Tibial nerve (tissue), 4 donors: ENCODE results near the gene CRACR2A. TPM values are rescaled to one million over a fixed set of nuclear protein-coding genes. Genes with fewer than 3 reads are reported as not detected.

Experiments used
- DNase-seq, 2 donors: peaks; one replicate each; pipeline ENCODE4 v3.0.0-alpha.2; 2019; ENCODE audit warnings: low spot score in 2 of 2
- H3K27ac ChIP-seq, 4 donors: fragments of 200-600 bp; sonication (generic) in 3 of 4; one replicate each; pipeline ENCODE4 v1.5.1; 2017 to 2019; ENCODE audit warnings: mild to moderate bottlenecking in 1 of 4
- H3K27me3 ChIP-seq, 2 donors: fragments of 200-600 bp; sonication (generic) in 1 of 2; one replicate each; pipeline versions ENCODE4 v1.5.1 to v1.6.0; 2017 to 2019
- H3K36me3 ChIP-seq, 3 donors: fragments of 200-600 bp; sonication (generic); one replicate each; pipeline ENCODE4 v1.5.1; 2018 to 2019
- H3K4me1 ChIP-seq, 4 donors: fragments of 200-600 bp; sonication (generic) in 3 of 4; one replicate each; pipeline ENCODE4 v1.5.1; 2017 to 2019
- H3K4me3 ChIP-seq, 4 donors: fragments of 200-600 bp; sonication (generic) in 3 of 4; one replicate each; pipeline ENCODE4 v1.5.1; 2017 to 2019; ENCODE audit warnings: mild to moderate bottlenecking in 1 of 4, moderate library complexity in 1 of 4
- H3K9me3 ChIP-seq, 4 donors: fragments of 200-600 bp; sonication (generic) in 3 of 4; one replicate each; pipeline ENCODE4 v1.5.1; 2017 to 2019
- CTCF ChIP-seq, 5 experiments: fragments of 200-600 bp in 3 of 5; fragments of 450-650 bp in 2 of 5; sonication (generic) in 3 of 5; IDR thresholded peaks; one replicate each; pipeline ENCODE4 v1.5.1; 2016 to 2019; ENCODE audit warnings: antibody characterized with exemption in 5 of 5, mild to moderate bottlenecking in 3 of 5, moderate library complexity in 2 of 5
- EP300 ChIP-seq, 2 donors: sonication (generic); formaldehyde crosslinking; IDR thresholded peaks; one replicate each; pipeline ENCODE4 v1.6.1; 2017; ENCODE audit warnings: antibody characterized with exemption in 2 of 2, mild to moderate bottlenecking in 1 of 2
- POLR2A ChIP-seq, 2 donors: fragments of 450-650 bp; IDR thresholded peaks; one replicate each; pipeline ENCODE4 v1.6.1; 2017; ENCODE audit warnings: antibody characterized with exemption in 2 of 2, mild to moderate bottlenecking in 2 of 2, moderate library complexity in 2 of 2
- WGBS, 2 donors: methylation state at CpG; one replicate each; pipeline ENCODE4 v1.1.5; 2018; 5-methylcytosine and 5-hydroxymethylcytosine counted together
- total RNA-seq, 4 donors: library from RNA; depleted of rRNA; stranded (reverse); fragments of >200 nt; gene quantifications; one replicate each; pipeline ENCODE4 v1.1.0, GENCODE V29; 2016

The CRACR2A gene
- total RNA-seq, 4 donors from 2014 or later, result 2.6 to 6.3 (median 4.2) TPM

GRCh38 chr12:3598896-3599860, 153.7 kb downstream of the CRACR2A start:
- H3K4me1 ChIP-seq, result no peaks in the 10 kb centered on the region
- no peaks in the 10 kb centered on the region for H3K9me3 ChIP-seq
- H3K36me3 ChIP-seq, result no peaks in the 10 kb centered on the region
- no peak for DNase-seq
- H3K27me3 ChIP-seq, result no peaks in the 10 kb centered on the region
- no peak overlapping the region for H3K27ac ChIP-seq
- 76 to 79% methylated on average over 17 of the region's 17 CpGs for WGBS, 2 donors
- TF ChIP-seq EP300 (IDR thresholded peaks at IDR 0.05) (no peak), POLR2A (IDR thresholded peaks at IDR 0.05) (no peak)
- no peak overlapping the region for H3K4me3 ChIP-seq

- no peak overlapping the region for H3K4me3 ChIP-seq
- WGBS, 2 donors, result 77 to 83% methylated on average over 7 of the region's 7 CpGs
- H3K9me3 ChIP-seq, result no peaks in the 10 kb centered on the region
- no peak for TF ChIP-seq CTCF (IDR thresholded peaks at IDR 0.05)
- no peak for TF ChIP-seq EP300 (IDR thresholded peaks at IDR 0.05)
- TF ChIP-seq POLR2A (IDR thresholded peaks at IDR 0.05), result no peak
- no peaks in the 10 kb centered on the region for H3K36me3 ChIP-seq
- H3K4me1 ChIP-seq, result no peaks in the 10 kb centered on the region
- no peak for DNase-seq
- no peak overlapping the region for H3K27ac ChIP-seq
- no peaks in the 10 kb centered on the region for H3K27me3 ChIP-seq
Measured at GRCh38 chr12:3597526-3598210, 155.2 kb downstream of the CRACR2A start.

- H3K9me3 ChIP-seq, result no peaks in the 10 kb centered on the region
- no peak overlapping the region for H3K27ac ChIP-seq
- H3K36me3 ChIP-seq, result no peaks in the 10 kb centered on the region
- no peak overlapping the region for H3K4me3 ChIP-seq
- no peaks in the 10 kb centered on the region for H3K4me1 ChIP-seq
- TF ChIP-seq CTCF (IDR thresholded peaks at IDR 0.05) (no peak), EP300 (IDR thresholded peaks at IDR 0.05) (no peak), POLR2A (IDR thresholded peaks at IDR 0.05) (no peak)
- no peak for DNase-seq
- 79 to 82% methylated on average over 8 of the region's 8 CpGs for WGBS, 2 donors
- no peaks in the 10 kb centered on the region for H3K27me3 ChIP-seq
Measured at GRCh38 chr12:3596703-3597415, 156.1 kb downstream of the CRACR2A start.

GRCh38 chr12:3595721-3596120, 157.2 kb downstream of the CRACR2A start:
- WGBS, 2 donors, result 90 to 97% methylated on average over 6 of the region's 6 CpGs
- H3K4me1 ChIP-seq, result no peaks in the 10 kb centered on the region
- DNase-seq, result no peak
- H3K4me3 ChIP-seq, result no peak overlapping the region
- H3K27ac ChIP-seq, result no peak overlapping the region
- H3K27me3 ChIP-seq, result no peaks in the 10 kb centered on the region
- TF ChIP-seq EP300 (IDR thresholded peaks at IDR 0.05), result no peak
- H3K36me3 ChIP-seq, result no peaks in the 10 kb centered on the region
- H3K9me3 ChIP-seq, result no peaks in the 10 kb centered on the region

- Histone ChIP-seq H3K4me1 (no peaks in the 10 kb centered on the region), H3K4me3 (no peak overlapping the region), H3K27me3 (no peaks in the 10 kb centered on the region), H3K27ac (no peak overlapping the region), H3K9me3 (no peaks in the 10 kb centered on the region), H3K36me3 (no peaks in the 10 kb centered on the region)
- TF ChIP-seq EP300 (IDR thresholded peaks at IDR 0.05), result no peak
- no peak for TF ChIP-seq POLR2A (IDR thresholded peaks at IDR 0.05)
- TF ChIP-seq CTCF (IDR thresholded peaks at IDR 0.05), result no peak
- 95 to 100% methylated on average over 1 to 2 of the region's 2 CpGs for WGBS, 2 donors
- DNase-seq, result no peak
Measured at GRCh38 chr12:3594966-3595365, 157.9 kb downstream of the CRACR2A start.
